Kidney epithelial cell (primary cell): ENCODE results near the gene BUD31. TPM values are rescaled to one million over a fixed set of nuclear protein-coding genes. Genes with fewer than 3 reads are reported as not detected.

ENCODE experiments used
- total RNA-seq: library from RNA; depleted of rRNA; stranded (reverse); fragments of >200 nt; gene quantifications from 2 replicates; pipeline ENCODE4 v1.2.3, GENCODE V29; 2015

The BUD31 gene
- total RNA-seq, 1 donor from 2014 or later: 153 TPM

Other genes starting within 250 kb of the BUD31 start
- gene KPNA7, start 200.9 kb upstream of the BUD31 start, total RNA-seq: 0.75 and 2.3 TPM in 2 replicates
- 0.89 and 5.6 TPM in 2 replicates for gene MYH16, start 136.1 kb upstream of the BUD31 start, total RNA-seq
- gene ARPC1A, start 83.1 kb upstream of the BUD31 start, total RNA-seq: 185 and 216 TPM in 2 replicates
- gene ARPC1B, start 34.2 kb upstream of the BUD31 start, total RNA-seq: 385 and 460 TPM in 2 replicates
- gene PDAP1, start 372 bp upstream of the BUD31 start, total RNA-seq: 123 and 133 TPM in 2 replicates
- gene PTCD1, start 29.8 kb downstream of the BUD31 start, total RNA-seq: 5.6 and 13.2 TPM in 2 replicates
- gene CPSF4, start 30.0 kb downstream of the BUD31 start, total RNA-seq: 31.7 and 38.4 TPM in 2 replicates
- gene ATP5MF, start 57.2 kb downstream of the BUD31 start, total RNA-seq: 1,123 and 1,863 TPM in 2 replicates
- gene ZNF789, start 63.9 kb downstream of the BUD31 start, total RNA-seq: 5.2 and 12.5 TPM in 2 replicates
- gene ZNF394, start 91.3 kb downstream of the BUD31 start, total RNA-seq: 15.2 and 25.9 TPM in 2 replicates
- gene ZKSCAN5, start 95.7 kb downstream of the BUD31 start, total RNA-seq: 10.0 and 11.5 TPM in 2 replicates
- 7.6 and 8.2 TPM in 2 replicates for gene FAM200A, start 143.1 kb downstream of the BUD31 start, total RNA-seq
- 48.0 and 54.4 TPM in 2 replicates for gene ZNF655, start 149.7 kb downstream of the BUD31 start, total RNA-seq
- 0.27 TPM in 1 of 2 replicates, not detected in the other for gene TMEM225B, start 189.3 kb downstream of the BUD31 start, total RNA-seq
- gene ZSCAN25, start 208.0 kb downstream of the BUD31 start, total RNA-seq: 12.9 and 13.1 TPM in 2 replicates